Body of pancreas (tissue), 4 donors: ENCODE measurements around the gene ZNF80. TPM values are rescaled to one million over a fixed set of nuclear protein-coding genes. Genes with fewer than 3 reads are reported as not detected.

Experiments
- ATAC-seq: fragments of 150-250 bp; one replicate; pipeline ENCODE4 v1.9.1; 2016
- DNase-seq, 4 donors: peaks; one replicate each; pipeline ENCODE4 v3.0.0-alpha.2; 2019
- H3K27ac ChIP-seq, 4 donors: fragments of 200-600 bp; sonication (generic); 1 replicate in 3 of 4; 2 replicates in 1 of 4; pipeline versions ENCODE4 v1.5.1 to v1.6.1; 2016 to 2019; ENCODE audit warnings: mild to moderate bottlenecking in 1 of 4, mixed read lengths in 1 of 4, moderate library complexity in 1 of 4
- H3K27me3 ChIP-seq, 2 donors: fragments of 200-600 bp; sonication (generic); one replicate each; pipeline ENCODE4 v1.6.0; 2016; ENCODE audit warnings: mild to moderate bottlenecking in 1 of 2
- H3K36me3 ChIP-seq, 2 donors: fragments of 200-600 bp; sonication (generic); replicated peaks in 1 of 2; 2 replicates each; pipeline ENCODE4 v1.5.1; 2016; ENCODE audit warnings: low read depth in 2 of 2; ENCODE audit not compliant: insufficient read depth in 1 of 2
- H3K4me1 ChIP-seq: fragments of 200-600 bp; sonication (generic); one replicate; pipeline ENCODE4 v1.6.0; 2016
- H3K4me3 ChIP-seq, 2 donors: fragments of 200-600 bp; sonication (generic); 1 replicate in 1 of 2; 2 replicates in 1 of 2; pipeline ENCODE4 v1.5.1; 2016 to 2019
- H3K9me3 ChIP-seq, 3 donors: fragments of 200-600 bp; sonication (generic); 1 replicate in 2 of 3; 2 replicates in 1 of 3; pipeline ENCODE4 v1.5.1; 2016
- POLR2A ChIP-seq, 3 donors: fragments of 450-650 bp; IDR thresholded peaks; one replicate each; pipeline ENCODE4 v1.6.1; 2016; ENCODE audit warnings: antibody characterized with exemption in 3 of 3, mild to moderate bottlenecking in 2 of 3
- WGBS, 2 donors: methylation state at CpG; one replicate each; pipeline ENCODE4 v1.1.5; 2017; 5-methylcytosine and 5-hydroxymethylcytosine counted together
- intact Hi-C: fragments of 100-400 bp; cut with DNase I; formaldehyde crosslinking; loops from one replicate; pipeline ENCODE4 v1.15.1; 2023
- total RNA-seq, 2 donors: library from RNA; depleted of rRNA; stranded (reverse); fragments of >200 nt; gene quantifications; one replicate each; pipeline ENCODE4 v1.1.0, GENCODE V29; 2016
- TF ChIP-seq, protein P1 (sequence below), 7 experiments: fragments of 450-650 bp in 4 of 7; fragments of 200-600 bp in 3 of 7; sonication (generic) in 3 of 7; IDR thresholded peaks; one replicate each; pipeline ENCODE4 v1.5.1; 2016 to 2019; ENCODE audit warnings: antibody characterized with exemption in 7 of 7

ZNF80 gene
- total RNA-seq, 2 donors from 2014 or later: not detected

DNA sequence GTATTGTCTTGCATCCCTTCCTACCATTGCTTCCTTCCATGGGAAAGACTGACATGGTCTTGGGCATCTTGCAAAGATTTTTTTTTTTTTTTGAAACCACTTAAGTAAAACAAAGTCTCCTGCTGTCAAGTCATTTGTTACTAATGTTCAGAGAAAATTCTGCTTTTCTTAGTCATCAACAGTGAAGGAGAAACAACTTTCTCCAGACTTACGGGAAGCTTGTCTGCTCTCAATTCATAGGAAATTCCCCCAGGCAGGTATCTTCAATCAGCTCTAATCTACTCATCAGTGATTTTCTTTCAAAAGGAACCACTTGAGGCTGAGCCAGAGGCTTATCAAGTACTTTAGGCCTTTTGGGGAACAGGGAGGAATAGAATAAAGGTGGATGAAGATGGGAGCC lies 42.6 kb downstream of the ZNF80 start:
- WGBS, 2 donors: 88 to 89% methylated on average over 1 of the region's 1 CpG
- H3K36me3 ChIP-seq: no peaks in the 10 kb centered on the region
- TF ChIP-seq, protein P1, sequence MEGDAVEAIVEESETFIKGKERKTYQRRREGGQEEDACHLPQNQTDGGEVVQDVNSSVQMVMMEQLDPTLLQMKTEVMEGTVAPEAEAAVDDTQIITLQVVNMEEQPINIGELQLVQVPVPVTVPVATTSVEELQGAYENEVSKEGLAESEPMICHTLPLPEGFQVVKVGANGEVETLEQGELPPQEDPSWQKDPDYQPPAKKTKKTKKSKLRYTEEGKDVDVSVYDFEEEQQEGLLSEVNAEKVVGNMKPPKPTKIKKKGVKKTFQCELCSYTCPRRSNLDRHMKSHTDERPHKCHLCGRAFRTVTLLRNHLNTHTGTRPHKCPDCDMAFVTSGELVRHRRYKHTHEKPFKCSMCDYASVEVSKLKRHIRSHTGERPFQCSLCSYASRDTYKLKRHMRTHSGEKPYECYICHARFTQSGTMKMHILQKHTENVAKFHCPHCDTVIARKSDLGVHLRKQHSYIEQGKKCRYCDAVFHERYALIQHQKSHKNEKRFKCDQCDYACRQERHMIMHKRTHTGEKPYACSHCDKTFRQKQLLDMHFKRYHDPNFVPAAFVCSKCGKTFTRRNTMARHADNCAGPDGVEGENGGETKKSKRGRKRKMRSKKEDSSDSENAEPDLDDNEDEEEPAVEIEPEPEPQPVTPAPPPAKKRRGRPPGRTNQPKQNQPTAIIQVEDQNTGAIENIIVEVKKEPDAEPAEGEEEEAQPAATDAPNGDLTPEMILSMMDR (IDR thresholded peaks at IDR 0.05): no peak
- TF ChIP-seq POLR2A (IDR thresholded peaks at IDR 0.05): no peak

DNA sequence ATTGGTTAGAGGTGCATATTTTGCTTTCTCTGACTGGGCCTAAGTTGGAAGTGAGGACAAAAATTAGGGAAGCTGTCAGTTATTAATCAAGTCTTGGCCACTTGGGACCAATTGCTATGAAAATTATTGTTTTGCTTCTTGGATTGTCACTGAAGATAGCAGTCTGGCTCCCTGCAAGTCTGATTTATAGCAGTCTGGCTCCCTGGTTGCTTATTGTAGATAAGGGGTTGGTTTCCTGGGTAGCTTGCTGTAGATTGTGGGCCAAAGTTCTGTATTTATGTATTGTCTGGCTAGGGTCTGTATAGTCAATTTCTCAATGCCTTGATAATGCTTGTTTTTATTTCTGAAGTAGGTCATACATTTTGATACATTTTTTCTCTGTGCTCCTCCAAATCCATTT lies 45.2 kb downstream of the ZNF80 start:
- Histone ChIP-seq H3K27me3 (no peaks in the 10 kb centered on the region), H3K9me3 (no peaks in the 10 kb centered on the region), H3K4me1 (no peaks in the 10 kb centered on the region), H3K4me3 (no peak overlapping the region), H3K36me3 (no peaks in the 10 kb centered on the region), H3K27ac (no peak overlapping the region)
- TF ChIP-seq, protein P1 (IDR thresholded peaks at IDR 0.05): no peak
- TF ChIP-seq POLR2A (IDR thresholded peaks at IDR 0.05): no peak
- ATAC-seq: no peak
- intact Hi-C loops: no loop called here
- DNase-seq: no peak

More for the DNA sequence above, 42.6 kb downstream of the ZNF80 start:
- no peak overlapping the region for H3K27ac ChIP-seq
- H3K9me3 ChIP-seq: no peaks in the 10 kb centered on the region
- H3K4me1 ChIP-seq: no peaks in the 10 kb centered on the region
- intact Hi-C loops: no loop called here
- DNase-seq (no peak), ATAC-seq (no peak)
- H3K27me3 ChIP-seq: no peaks in the 10 kb centered on the region
- no peak overlapping the region for H3K4me3 ChIP-seq

DNA sequence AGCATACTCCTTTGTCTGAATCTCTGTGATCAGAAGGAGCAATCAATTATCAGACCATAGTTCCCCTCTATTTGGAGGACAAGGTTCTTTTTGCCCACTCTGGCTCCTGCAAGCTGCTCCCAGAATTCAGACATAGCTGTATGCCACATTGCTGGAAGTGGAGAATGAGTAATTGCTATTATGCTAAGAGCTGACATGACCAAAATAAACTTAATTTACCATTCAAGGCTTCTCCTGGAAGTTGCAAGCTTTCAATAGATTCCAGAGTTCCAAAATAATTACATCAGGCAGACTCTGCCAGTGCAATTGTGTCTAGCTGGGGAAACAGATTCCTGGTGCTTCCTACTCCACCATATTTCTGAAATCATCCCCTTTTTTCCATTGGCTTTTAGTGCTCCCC lies 50.9 kb downstream of the ZNF80 start:
- peaks cover 0 to 4% (median 0%) of the 10 kb centered on the region in 3 donors for H3K9me3 ChIP-seq
- intact Hi-C loops: no loop called here
- no peak overlapping the region for H3K27ac ChIP-seq
- ATAC-seq: no peak
- TF ChIP-seq, protein P1 (IDR thresholded peaks at IDR 0.05): no peak
- TF ChIP-seq POLR2A (IDR thresholded peaks at IDR 0.05): no peak
- H3K4me1 ChIP-seq: no peaks in the 10 kb centered on the region
- H3K4me3 ChIP-seq: no peak overlapping the region
- H3K27me3 ChIP-seq: no peaks in the 10 kb centered on the region
- H3K36me3 ChIP-seq: no peaks in the 10 kb centered on the region
- DNase-seq: no peak

Other genes starting within 250 kb of the ZNF80 start
- gene CCDC191, start 181.1 kb downstream of the ZNF80 start, total RNA-seq: 10 to 100 TPM in 1 of 2 donors, 1 to 10 TPM in 1; 5.4 to 11.9 TPM
- 10 to 100 TPM; 10.6 to 15.8 TPM for gene QTRT2, start 180.8 kb downstream of the ZNF80 start, total RNA-seq
- gene DRD3, start 58.5 kb downstream of the ZNF80 start, total RNA-seq: not detected
- gene TIGIT, start 56.5 kb upstream of the ZNF80 start, total RNA-seq: not detected